ENCODE measurements around the gene PARD6A.

Gene PARD6A

DNA sequence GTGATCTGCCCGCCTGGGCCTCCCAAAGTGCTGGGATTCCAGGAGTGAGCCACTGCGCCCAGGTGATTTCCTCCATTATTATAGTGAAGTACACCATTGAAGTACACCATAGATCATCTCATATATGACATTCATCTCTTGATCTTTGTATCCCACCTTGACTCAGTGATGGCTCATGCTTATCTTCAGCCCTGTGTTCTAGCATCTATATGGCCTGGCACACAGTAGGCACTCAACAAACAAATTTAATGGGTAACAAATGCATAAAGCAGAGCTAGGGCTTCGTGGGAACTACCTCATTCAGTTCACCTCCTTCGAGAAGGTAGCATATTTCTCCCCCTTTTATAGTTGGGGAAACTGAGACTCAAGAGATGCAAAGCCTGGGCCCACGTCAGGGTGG is 4.8 kb downstream of the PARD6A start:
- POLR2A ChIA-PET = interaction anchor here (2.0 kb wide), 1 partner anchor 118 kb away, joined by 6 read pairs; no protein-coding TSS in a partner anchor
- DNase-seq = no peak
- WGBS (ENCODE audit: insufficient coverage) = 82% methylated on average over 4 of the region's 5 CpGs
- no peaks in the 10 kb centered on the region for H3K27me3 ChIP-seq (replicated peaks in 2 of 5; ENCODE audit: control insufficient read depth in 4 of 5, insufficient read depth in 5 of 5, low read length in 4 of 5)
- H3K36me3 ChIP-seq (ENCODE audit: control insufficient read depth in 4 of 4, insufficient read depth in 4 of 4, low read length in 3 of 4) = peaks cover 0 to 11% (median 7%) of the 10 kb centered on the region in 4 experiments
- CTCF ChIA-PET = interaction anchor here (1.0 to 10.1 kb wide), 7 partner anchors 21 to 172 kb away, joined by 3 to 111 read pairs (median 9); partner anchors contain the start of genes CARMIL2 and CTCF
- H3K4me1 ChIP-seq (ENCODE audit: control extremely low read depth in 1 of 4, control insufficient read depth in 4 of 4, insufficient read depth in 4 of 4, low read length in 3 of 4) = peaks cover 2 to 47% (median 40%) of the 10 kb centered on the region in 4 experiments
- peak overlapping the region in 5 of 7 experiments; percentile 43 to 90 (median 81) for H3K4me3 ChIP-seq (ENCODE audit: control insufficient read depth in 1 of 7, extremely low read depth in 1 of 7, insufficient read depth in 4 of 7, low read depth in 2 of 7, low read length in 6 of 7)
- H3K27ac ChIP-seq (ENCODE audit: insufficient read depth in 1 of 2, low read depth in 1 of 2, low read length in 2 of 2, poor library complexity in 1 of 2, severe bottlenecking in 2 of 2) = peak overlapping the region in 1 of 2 experiments; percentile 65
- H3K9me3 ChIP-seq (ENCODE audit: control extremely low read depth in 1 of 5, control insufficient read depth in 4 of 5, insufficient read depth in 2 of 5, low read depth in 1 of 5, low read length in 4 of 5) = no peaks in the 10 kb centered on the region

DNA sequence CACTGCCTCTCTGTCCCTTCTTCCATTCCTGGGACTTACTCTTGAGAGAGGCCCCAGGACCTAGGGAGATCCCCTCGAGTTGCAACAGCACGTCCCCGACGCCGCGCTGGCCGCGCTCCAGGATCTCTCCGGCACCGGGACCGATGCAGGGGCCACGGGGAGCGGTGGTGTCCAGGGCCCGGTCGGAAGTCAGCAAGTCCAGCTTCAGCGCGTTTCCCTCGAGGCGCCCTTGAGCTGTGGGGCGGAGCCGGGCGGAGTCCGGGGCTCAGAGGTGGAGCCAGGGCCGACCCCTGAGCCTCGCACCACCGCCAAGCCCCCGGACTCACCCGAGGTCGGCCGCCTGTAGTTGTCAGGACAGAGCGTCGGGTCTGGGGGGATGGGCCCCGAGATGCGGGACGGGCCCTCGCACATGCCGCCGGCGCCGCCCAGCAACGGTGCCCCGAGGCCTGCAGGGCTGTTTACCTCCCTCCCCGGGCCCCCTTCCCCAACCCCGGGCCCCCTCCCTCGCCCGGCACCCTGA is 5.3 kb downstream of the PARD6A start:
- H3K4me1 ChIP-seq (ENCODE audit: control extremely low read depth in 1 of 4, control insufficient read depth in 4 of 4, insufficient read depth in 4 of 4, low read length in 3 of 4) = peaks cover 2 to 45% (median 38%) of the 10 kb centered on the region in 4 experiments
- POLR2A ChIA-PET = interaction anchor here (2.0 to 2.8 kb wide), 2 partner anchors 103 to 119 kb away, joined by 6 to 8 read pairs; partner anchors contain the start of gene CTCF
- WGBS (ENCODE audit: insufficient coverage) = under 1% methylated on average over 34 of the region's 46 CpGs
- peak overlapping the region; percentile 59 to 90 (median 74) for H3K4me3 ChIP-seq (ENCODE audit: control insufficient read depth in 1 of 7, extremely low read depth in 1 of 7, insufficient read depth in 4 of 7, low read depth in 2 of 7, low read length in 6 of 7)
- H3K27ac ChIP-seq (ENCODE audit: insufficient read depth in 1 of 2, low read depth in 1 of 2, low read length in 2 of 2, poor library complexity in 1 of 2, severe bottlenecking in 2 of 2) = peak overlapping the region in 1 of 2 experiments; percentile 65
- no peaks in the 10 kb centered on the region for H3K9me3 ChIP-seq (ENCODE audit: control extremely low read depth in 1 of 5, control insufficient read depth in 4 of 5, insufficient read depth in 2 of 5, low read depth in 1 of 5, low read length in 4 of 5)
- no peaks in the 10 kb centered on the region for H3K27me3 ChIP-seq (replicated peaks in 2 of 5; ENCODE audit: control insufficient read depth in 4 of 5, insufficient read depth in 5 of 5, low read length in 4 of 5)
- H3K36me3 ChIP-seq (ENCODE audit: control insufficient read depth in 4 of 4, insufficient read depth in 4 of 4, low read length in 3 of 4) = peaks cover 0 to 11% (median 7%) of the 10 kb centered on the region in 4 experiments
- peak in 1 of 3 donors; percentile 20 for DNase-seq
- CTCF ChIA-PET = interaction anchor here (1.0 to 10.1 kb wide), 8 partner anchors 8 to 172 kb away, joined by 3 to 111 read pairs (median 9); partner anchors contain the start of genes CARMIL2 and CTCF

DNA sequence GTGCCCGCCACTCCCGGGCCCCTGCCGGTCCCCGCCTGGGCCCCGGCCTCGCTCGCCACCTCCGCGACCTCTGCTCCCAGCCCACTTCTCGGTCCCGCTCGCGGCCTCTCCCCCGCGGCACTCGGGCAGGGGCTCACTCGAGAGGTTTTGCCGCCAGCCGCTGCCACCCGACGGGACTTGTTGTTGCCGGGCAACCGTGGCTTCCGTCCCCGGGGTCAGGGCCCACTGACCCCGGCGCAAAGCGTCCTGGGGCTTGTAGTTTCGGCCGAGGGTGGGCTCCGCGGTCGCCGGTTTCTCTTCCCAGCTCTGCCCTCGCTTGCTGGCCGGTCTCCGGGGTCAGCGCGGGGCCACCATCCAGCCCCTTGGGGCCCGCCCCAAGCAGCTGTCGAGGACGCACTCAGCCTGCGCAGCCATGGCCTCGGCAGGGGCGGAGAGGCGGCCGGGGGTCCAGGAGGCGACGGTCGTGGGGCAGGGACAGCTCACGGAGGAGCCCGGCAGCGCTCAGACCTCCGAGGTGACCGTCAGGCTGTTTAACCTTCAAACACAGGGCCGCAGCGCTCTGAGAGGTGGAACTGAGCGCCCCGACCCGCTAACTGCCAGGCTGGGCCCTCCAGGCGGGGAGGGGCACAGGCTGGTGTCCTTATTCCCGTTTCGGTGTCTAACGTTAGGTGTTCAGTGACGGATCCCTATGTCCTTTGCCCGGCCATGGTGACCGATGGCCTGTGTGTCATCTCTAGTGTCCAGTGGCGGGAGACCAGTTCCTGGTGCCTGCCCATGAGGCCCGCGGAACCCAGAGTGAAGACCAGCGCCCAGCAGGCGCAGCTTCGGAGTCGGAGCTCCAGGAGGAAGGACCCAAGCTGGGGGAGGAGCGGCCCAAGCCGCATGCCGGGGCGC is 6.0 kb downstream of the PARD6A start, which contains the start of the genes C16orf86 and ENKD1:
Gene C16orf86, plus strand, starts transcription at position 256 of the 894 bp plus-strand sequence. Its CDS starts 157 bp downstream, at position 413.
Gene ENKD1, minus strand, starts transcription at position 192 of the 894 bp plus-strand sequence. CDS start 308 bp downstream, outside the sequence.
- 1% methylated on average over 68 of the region's 78 CpGs for WGBS (ENCODE audit: insufficient coverage)
- DNase-seq = peak; percentile 79 to 90 (median 85)
- Histone ChIP-seq H3K4me1 (ENCODE audit: control extremely low read depth in 1 of 4, control insufficient read depth in 4 of 4, insufficient read depth in 4 of 4, low read length in 3 of 4) (peaks cover 2 to 37% (median 32%) of the 10 kb centered on the region in 4 experiments), H3K36me3 (ENCODE audit: control insufficient read depth in 4 of 4, insufficient read depth in 4 of 4, low read length in 3 of 4) (peaks cover 0 to 11% (median 7%) of the 10 kb centered on the region in 4 experiments), H3K9me3 (ENCODE audit: control extremely low read depth in 1 of 5, control insufficient read depth in 4 of 5, insufficient read depth in 2 of 5, low read depth in 1 of 5, low read length in 4 of 5) (no peaks in the 10 kb centered on the region), H3K4me3 (ENCODE audit: control insufficient read depth in 1 of 7, extremely low read depth in 1 of 7, insufficient read depth in 4 of 7, low read depth in 2 of 7, low read length in 6 of 7) (peak within 1 kb of the TSS; percentile 59 to 90 (median 74)), H3K27ac (ENCODE audit: insufficient read depth in 1 of 2, low read depth in 1 of 2, low read length in 2 of 2, poor library complexity in 1 of 2, severe bottlenecking in 2 of 2) (peak within 1 kb of the TSS in 1 of 2 experiments; percentile 65), H3K27me3 (replicated peaks in 2 of 5; ENCODE audit: control insufficient read depth in 4 of 5, insufficient read depth in 5 of 5, low read length in 4 of 5) (no peaks in the 10 kb centered on the region)
- POLR2A ChIA-PET = interaction anchor here (2.0 to 2.8 kb wide), 2 partner anchors 104 to 119 kb away, joined by 6 to 8 read pairs; partner anchors contain the start of gene CTCF
- CTCF ChIA-PET = interaction anchor here (0.6 to 10.1 kb wide), 25 partner anchors 8 to 268 kb away, joined by 3 to 111 read pairs (median 4); partner anchors contain the start of genes ATP6V0D1, CARMIL2 and CTCF

DNA sequence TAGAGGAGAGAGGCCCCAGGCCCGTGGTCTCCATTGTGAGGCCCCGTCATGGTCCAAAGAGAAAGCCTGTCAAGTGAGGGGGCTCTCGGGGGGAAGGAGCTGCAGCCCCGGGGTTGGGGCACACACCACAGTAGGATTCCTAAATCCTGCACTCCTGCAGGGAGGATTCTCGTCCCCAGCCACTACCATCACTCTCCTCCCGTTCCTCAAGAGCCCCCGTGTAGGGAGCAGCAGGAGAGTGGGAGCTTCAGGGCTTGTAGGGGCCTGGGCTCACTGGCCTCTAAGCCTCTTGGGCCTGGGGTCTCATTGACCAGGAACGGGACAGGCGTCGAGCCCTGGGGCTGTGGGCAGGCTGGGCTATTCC is 6.7 kb downstream of the PARD6A start:
- peaks cover 2 to 36% (median 32%) of the 10 kb centered on the region in 4 experiments for H3K4me1 ChIP-seq (ENCODE audit: control extremely low read depth in 1 of 4, control insufficient read depth in 4 of 4, insufficient read depth in 4 of 4, low read length in 3 of 4)
- no peaks in the 10 kb centered on the region for H3K27me3 ChIP-seq (replicated peaks in 2 of 5; ENCODE audit: control insufficient read depth in 4 of 5, insufficient read depth in 5 of 5, low read length in 4 of 5)
- ChIA-PET CTCF (interaction anchor here (0.6 to 10.1 kb wide), 25 partner anchors 9 to 267 kb away, joined by 3 to 111 read pairs (median 3); partner anchors contain the start of genes ATP6V0D1, CARMIL2 and CTCF), POLR2A (interaction anchor here (2.8 kb wide), 1 partner anchor 105 kb away, joined by 8 read pairs; the partner anchor contains the start of gene CTCF)
- H3K4me3 ChIP-seq (ENCODE audit: control insufficient read depth in 1 of 7, extremely low read depth in 1 of 7, insufficient read depth in 4 of 7, low read depth in 2 of 7, low read length in 6 of 7) = peak overlapping the region in 6 of 7 experiments; percentile 69 to 90 (median 78)
- no peaks in the 10 kb centered on the region for H3K9me3 ChIP-seq (ENCODE audit: control extremely low read depth in 1 of 5, control insufficient read depth in 4 of 5, insufficient read depth in 2 of 5, low read depth in 1 of 5, low read length in 4 of 5)
- DNase-seq = no peak
- H3K27ac ChIP-seq (ENCODE audit: insufficient read depth in 1 of 2, low read depth in 1 of 2, low read length in 2 of 2, poor library complexity in 1 of 2, severe bottlenecking in 2 of 2) = no peak overlapping the region
- peaks cover 0 to 10% (median 6%) of the 10 kb centered on the region in 4 experiments for H3K36me3 ChIP-seq (ENCODE audit: control insufficient read depth in 4 of 4, insufficient read depth in 4 of 4, low read length in 3 of 4)
- WGBS (ENCODE audit: insufficient coverage) = 33% methylated on average over 10 of the region's 10 CpGs

DNA sequence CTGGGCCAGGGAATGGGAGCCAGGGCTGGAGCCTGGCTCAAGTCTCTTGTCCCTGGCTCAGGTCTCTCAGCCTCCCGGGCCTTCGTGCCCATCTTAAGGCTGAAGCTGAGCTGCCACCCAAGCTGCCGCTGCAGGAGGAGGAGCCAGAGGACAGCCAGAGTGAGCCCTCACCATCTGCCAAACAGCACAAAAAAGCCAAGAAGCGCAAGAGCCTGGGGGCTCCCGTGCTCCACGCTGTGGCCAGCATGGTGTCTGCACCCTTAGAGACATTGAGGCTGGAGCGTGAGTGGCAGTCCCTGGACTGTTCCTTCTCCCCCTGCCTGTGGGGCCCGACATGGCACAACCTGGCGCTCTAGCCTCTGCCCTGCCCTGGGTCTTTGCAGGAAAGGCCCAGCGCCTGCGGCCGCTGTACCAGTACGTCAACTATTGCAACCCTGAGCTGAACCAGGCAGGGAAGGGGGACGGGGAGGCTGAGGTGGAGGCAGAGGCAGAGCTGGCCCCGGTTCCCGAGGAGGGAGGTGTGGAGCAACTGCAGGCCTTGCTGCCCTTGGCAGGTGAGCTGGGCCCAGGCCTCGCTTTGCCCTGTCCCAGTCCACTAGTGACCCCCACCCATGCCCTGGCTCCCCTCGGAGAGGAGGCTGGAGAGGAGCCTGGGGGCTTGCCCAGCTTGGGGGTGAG is 7.2 kb downstream of the PARD6A start:
- WGBS (ENCODE audit: insufficient coverage) = 13% methylated on average over 15 of the region's 18 CpGs
- H3K27me3 ChIP-seq (replicated peaks in 2 of 5; ENCODE audit: control insufficient read depth in 4 of 5, insufficient read depth in 5 of 5, low read length in 4 of 5) = no peaks in the 10 kb centered on the region
- peaks cover 0 to 5% (median 2%) of the 10 kb centered on the region in 4 experiments for H3K36me3 ChIP-seq (ENCODE audit: control insufficient read depth in 4 of 4, insufficient read depth in 4 of 4, low read length in 3 of 4)
- peak overlapping the region in 5 of 7 experiments; percentile 71 to 90 (median 81) for H3K4me3 ChIP-seq (ENCODE audit: control insufficient read depth in 1 of 7, extremely low read depth in 1 of 7, insufficient read depth in 4 of 7, low read depth in 2 of 7, low read length in 6 of 7)
- DNase-seq = peak; percentile 95 to 97 (median 97)
- CTCF ChIA-PET = interaction anchor here (0.6 to 10.1 kb wide), 29 partner anchors 9 to 267 kb away, joined by 3 to 111 read pairs (median 3); partner anchors contain the start of genes ATP6V0D1, CARMIL2 and CTCF
- H3K4me1 ChIP-seq (ENCODE audit: control extremely low read depth in 1 of 4, control insufficient read depth in 4 of 4, insufficient read depth in 4 of 4, low read length in 3 of 4) = peaks cover 2 to 40% (median 33%) of the 10 kb centered on the region in 4 experiments
- H3K9me3 ChIP-seq (ENCODE audit: control extremely low read depth in 1 of 5, control insufficient read depth in 4 of 5, insufficient read depth in 2 of 5, low read depth in 1 of 5, low read length in 4 of 5) = no peaks in the 10 kb centered on the region
- POLR2A ChIA-PET = interaction anchor here (2.8 kb wide), 1 partner anchor 105 kb away, joined by 8 read pairs; the partner anchor contains the start of gene CTCF
- H3K27ac ChIP-seq (ENCODE audit: insufficient read depth in 1 of 2, low read depth in 1 of 2, low read length in 2 of 2, poor library complexity in 1 of 2, severe bottlenecking in 2 of 2) = peak overlapping the region in 1 of 2 experiments; percentile 45
